Activated T-cell treated with anti-CD3 and anti-CD28 coated beads, Interleukin-2, amount 50 U/mL, for 1 hour (primary cell): Measurements from ENCODE around the gene MSANTD1.
A peak's percentile ranks its signal among the peaks of the same experiment; 100 is the strongest.
"Not testable (repeated sequence)": the region's sequence is repeated elsewhere in the genome, so short reads cannot be mapped to it uniquely, and the experiment has no call there.

Experiments used
- DNase-seq: peaks from one replicate; pipeline ENCODE4 v3.0.0-alpha.2; 2020

The MSANTD1 gene

DNA sequence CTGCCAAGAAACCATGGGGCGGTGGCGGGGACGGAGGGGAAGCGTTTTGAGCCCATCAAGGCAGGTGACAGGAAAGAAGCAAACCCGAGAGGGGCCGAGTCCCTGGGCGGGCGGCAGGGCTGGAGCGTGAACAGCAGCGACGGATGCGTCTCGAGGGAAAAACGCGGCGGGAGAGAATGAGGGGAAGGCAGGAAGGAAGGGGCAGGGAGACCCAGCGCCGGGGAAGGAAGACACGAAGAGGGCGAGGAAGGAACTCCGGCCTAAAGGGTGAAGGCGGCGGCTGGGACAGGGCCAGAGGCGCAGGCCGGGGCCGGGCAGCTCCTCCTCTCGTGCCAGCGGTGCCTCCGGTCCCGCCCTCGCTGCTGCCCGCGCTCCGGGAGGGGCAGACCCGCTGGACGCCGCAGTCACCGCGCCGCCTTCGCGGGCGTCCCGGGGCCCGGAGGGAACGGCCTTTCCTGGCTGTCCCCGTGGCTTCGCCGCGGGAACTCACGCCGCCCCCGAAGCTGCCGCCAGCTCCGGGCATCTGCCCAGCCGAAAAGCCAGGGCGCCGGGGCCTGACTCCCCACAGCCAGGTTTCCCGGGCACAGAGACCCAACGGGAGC, 43.1 kb downstream of the MSANTD1 start:
- DNase-seq: peak; percentile 37

GRCh38 chr4:3292571-3293400, 43.8 kb downstream of the MSANTD1 start, which contains the start of gene RGS12:
RGS12 (plus strand) TSS chr4:3293021; CDS start chr4:3316171, 23,150 bp downstream.
- DNase-seq: peak; percentile 88

DNA sequence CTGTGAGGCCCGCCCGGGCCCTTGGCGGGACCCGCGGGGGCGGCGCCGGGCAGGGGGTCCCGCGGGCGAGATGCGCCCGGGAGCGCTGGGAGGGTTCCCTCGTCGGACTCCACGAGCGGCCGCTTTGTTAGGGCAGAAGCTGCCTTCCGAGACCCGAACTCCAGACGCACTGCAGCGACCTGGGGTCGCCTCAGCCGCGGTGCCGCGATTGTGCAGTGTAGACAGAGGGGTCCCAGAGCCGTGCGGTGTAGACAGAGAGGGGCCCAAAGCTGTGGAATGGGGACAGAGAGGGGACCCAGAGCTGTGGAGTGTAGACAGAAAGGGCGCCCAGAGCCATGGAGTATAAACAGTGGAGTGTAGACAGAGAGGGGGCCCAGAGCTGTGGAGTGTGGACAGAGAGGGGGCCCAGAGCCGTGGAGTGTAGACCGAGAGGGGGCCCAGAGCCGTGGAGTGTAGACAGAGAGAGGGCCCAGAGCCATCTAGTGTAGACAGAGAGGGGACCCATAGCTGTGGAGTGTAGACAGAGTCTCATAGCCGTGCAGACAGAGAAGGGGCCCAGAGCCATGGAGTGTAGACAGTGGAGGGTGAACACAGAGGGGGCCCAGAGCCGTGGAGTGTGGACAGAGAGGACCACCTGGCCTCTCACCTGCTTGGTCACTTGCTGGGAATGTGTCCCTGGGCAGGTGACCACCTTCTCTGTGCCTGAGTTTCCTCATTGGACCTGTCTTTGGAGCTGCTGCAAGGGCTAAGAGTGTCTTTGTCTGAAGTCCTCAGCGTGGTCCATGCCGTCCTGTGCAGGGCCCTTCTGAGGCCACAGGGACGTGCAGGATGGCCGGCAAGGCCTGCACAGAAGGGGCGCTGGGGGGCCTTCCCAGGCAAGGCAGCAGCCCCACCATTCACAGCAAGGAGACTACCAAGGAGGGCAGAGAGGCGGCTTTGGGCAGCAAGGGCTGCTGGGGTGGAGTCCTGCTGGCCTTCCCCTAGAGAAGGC, 44.7 kb downstream of the MSANTD1 start:
- peak; percentile 47 for DNase-seq

- DNase-seq: no peak
Observed at GRCh38 chr4:3294401-3295241, 45.7 kb downstream of the MSANTD1 start.

DNA sequence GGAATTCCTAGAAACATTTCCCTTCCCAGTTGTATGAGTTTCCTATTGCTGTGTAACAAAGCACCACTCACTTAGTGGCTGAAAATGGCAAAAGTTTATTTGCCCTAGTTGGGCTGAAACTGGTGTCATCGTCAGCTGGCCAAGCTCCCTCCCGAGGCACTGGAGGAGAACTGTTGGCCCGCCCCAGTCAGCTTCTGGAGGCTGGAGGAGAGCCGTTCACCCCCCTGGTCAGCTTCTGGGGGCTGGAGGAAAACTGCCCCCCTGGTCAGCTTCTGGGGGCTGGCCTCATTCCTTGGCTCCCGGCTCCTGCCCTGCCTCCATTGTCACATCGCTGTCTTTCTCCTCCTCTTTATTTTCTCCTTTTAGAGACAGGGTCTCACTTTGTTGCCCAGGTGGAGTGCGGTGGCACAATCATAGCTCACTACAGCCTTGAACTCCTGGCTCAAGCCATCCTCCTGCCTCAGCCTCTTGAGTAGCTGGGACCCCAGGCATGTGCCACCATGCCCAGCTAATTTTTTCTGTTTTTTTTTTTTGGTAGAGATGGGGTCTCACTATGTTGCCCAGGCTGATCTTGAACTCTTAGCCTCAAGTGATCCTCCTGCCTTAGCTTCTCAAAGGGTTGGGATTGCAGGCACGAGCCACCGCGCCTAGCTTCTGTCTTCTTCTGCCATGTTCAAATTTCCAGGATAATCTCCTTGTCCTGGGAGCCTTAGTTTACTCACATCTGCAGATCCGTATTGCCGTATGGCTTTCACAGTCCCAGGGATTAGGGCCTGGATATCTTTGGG, 47.1 kb downstream of the MSANTD1 start:
- DNase-seq: no peak

DNA sequence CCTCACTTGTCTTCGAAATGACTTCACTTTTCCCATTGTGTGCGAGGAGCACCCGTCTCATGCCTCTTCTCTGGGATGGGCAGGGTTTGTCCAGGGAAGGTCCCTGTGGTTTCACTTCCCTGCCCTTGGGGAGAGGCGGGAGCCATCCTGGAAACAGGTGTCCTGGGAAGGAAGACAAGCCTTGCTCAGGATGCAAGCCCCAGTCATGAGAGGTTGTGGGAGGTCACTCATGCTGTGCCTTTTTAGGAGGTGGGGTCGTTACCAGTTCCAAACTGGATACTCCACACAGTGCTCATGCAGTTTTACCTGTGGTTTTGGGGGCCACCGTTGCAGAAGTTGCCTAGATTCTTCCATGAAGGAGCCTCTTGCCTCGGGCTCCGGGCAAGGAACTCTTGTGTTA, 47.7 kb downstream of the MSANTD1 start:
- no peak for DNase-seq

DNA sequence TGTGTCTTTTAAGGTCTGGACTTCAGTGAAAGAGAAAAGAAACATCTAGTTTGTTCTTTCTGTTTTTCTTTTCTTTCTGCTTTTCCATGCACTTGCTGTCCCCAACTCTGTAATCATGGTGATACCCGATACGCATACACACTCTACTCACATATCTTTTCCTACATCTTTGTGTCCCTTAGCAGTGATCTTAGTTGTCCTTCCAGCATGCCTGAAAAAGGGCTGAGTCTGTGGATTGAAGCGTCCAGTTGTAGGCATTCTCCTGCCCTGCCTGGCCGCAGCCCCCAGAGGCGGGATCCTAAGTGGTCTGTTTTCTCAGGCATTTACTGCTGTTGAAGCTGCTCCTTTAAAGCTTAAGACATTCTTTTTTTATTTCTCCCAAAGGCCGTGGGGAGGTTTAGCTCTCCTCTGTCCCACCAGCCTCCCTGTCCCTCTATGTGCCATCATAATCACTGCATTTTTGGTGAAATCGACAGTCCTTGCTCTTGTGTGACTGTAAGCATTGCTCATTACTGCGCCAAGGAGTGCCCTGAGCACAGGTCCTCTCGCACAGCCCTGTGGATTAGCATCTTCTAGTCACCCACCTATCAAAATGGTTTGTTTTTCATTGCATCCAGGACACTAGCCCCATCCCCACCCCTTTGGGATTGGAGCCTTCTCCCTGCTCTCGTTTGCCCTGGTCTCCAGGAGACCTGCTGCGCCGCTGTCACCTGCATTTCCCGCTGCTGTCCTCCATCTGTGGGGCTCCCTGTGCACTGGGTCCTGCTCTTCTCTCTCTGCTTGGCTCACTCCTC, 48.3 kb downstream of the MSANTD1 start:
- DNase-seq: no peak

- no peak for DNase-seq
Observed at GRCh38 chr4:3299122-3299975, 50.4 kb downstream of the MSANTD1 start.

DNA sequence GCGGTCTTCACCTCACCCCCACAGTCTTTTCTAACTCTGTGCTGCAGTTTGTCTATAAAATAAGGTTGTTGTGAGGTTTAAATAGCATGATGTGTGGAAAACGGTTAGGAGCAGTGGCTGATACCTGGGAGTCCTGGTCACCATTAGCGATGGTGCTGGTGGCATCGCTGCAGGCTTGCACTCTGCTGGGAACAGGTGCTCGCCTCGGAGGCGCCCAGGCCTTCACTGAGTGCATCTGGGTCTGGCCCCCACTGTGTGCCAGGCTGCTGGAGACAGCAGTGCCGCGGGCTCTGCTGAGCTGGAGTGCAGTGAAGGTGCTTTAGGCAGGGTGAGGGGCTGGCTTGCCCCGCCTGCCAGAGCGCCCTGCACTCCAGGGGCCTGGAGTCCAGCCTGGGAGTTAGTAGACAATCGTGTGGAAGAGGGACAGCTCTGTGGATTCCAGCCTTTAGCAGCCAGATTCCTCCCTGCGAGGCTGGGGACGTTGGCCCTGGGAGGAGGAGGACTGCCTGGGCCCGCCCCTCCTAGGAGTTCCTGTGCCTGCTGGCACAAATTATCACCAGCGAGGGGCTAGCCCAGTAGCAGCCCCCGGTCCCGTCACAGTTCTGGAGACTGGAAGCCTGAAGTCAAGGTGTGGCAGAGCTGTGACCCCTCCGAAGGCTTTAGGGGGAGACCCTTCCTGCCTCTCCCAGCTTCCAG, 51.2 kb downstream of the MSANTD1 start:
- no peak for DNase-seq

DNA sequence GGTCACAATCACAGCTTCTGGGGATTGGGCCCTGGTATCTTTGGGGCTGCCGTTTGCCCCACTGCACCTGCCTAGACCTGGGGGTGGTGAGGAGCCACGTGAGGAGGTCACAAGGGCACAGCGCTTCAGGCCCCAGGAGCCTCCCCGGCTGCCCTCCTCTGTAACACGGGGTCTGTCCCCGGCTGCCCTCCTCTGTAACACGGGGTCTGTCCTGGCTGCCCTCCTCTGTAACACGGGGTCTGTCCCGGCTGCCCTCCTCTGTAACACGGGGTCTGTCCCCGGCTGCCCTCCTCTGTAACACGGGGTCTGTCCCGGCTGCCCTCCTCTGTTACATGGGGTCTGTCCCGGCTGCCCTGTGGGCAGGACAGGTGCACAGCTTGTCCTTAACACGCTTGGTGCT, 51.9 kb downstream of the MSANTD1 start:
- not testable (repeated sequence) for DNase-seq

DNA sequence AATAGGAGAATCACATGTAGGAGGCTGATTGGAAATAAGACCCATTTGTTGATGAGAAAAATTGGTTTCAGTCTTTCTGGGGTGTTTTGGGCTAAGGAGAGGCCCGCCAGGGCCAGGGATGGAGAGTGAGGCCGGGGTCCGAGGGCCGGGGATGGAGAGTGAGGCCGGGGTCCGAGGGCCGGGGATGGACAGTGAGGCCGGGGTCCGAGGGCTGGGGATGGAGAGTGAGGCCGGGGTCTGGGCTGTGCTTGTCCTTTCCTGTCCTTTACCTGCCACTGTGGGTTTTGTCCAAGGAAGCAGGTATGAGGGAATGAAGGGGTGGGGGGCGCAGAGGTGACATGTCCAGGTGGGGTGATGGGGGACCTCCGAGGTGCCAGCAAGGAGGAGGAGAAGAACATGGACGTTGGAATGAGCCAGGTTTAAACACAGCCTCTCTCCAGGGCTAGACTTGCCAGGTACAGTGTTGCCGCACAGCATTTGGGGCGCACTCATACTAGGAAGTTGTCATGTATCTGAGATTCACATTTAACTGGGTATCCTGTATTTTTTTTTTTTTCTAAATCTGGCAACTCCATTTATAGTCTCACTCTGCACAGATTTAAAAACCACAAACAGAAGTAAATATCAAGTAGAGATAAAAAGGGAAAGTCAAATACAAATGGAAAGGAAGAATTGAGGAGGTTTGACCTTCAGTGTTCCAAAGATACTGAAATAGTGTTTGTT, 52.7 kb downstream of the MSANTD1 start:
- DNase-seq: peak; percentile 37

DNA sequence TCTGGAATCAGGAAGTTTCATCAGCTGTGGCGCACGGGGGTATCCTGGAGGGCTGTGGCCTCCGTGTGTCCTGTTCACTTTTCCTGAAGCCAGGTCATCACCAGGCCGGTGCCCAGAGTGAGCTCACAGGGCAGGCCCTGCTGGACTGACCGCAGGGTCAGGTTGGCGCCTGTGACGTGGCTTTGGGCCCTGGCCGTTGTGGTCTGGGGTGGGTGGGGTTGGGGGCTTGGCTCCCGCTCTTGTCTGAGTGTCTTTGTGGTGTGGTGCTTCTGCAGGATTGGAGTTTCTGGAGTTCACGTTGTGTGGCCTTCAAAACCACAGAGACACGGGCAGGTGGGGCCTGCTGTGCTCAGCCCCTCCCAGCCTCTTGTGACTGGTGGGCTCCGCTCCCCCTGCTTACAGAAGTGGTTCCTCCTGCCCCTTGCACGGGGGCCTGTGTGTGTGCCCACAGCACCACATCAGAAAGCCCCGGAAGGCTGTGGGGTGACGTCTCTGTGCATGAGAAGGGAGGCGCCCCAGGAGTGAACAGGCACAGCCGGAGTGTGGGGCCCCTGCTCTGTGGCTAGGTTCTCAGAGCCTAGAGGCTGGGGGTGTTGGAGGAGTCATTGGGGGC, 53.3 kb downstream of the MSANTD1 start:
- peak; percentile 82 for DNase-seq

DNA sequence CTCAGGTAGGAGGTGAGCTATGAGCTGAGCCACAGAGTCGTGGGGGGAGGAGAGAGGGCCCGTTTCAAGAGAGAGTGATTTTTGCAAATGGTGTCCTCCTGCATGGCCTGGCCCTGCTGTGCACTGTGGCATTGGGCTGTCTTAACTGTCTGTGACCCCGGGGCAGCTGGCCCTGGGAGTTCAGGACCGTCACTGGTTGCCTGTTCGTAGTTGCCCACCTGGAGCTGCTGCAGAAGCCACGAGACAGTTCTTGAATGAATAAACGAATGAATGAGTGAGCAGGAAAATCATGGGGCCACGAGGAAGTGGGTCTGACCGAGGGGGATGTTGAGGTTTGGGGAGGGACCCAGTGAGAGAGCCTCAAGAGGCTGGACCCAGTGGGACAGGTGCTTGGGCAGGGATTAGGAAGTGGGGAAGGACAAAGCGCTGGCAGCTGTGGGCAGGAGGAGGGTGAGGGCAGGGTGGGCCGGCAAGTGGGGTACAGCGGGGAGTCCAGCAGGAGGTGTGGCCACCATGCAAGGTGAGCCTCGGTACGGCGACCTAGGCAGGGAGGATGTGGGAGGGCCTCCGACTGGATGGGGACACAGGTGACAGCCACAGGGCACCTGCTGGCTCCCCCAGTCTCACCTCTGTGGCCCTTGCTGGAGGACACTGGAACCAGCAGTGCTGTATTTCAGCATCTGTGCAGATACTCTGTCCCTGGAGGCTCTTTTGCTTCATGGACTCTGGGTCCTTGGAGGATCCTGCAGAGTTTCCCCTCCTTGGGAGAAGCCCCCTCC, 54.0 kb downstream of the MSANTD1 start:
- DNase-seq: peak; percentile 36

- no peak for DNase-seq
Observed at GRCh38 chr4:3303565-3303824, 54.5 kb downstream of the MSANTD1 start.

- no peak for DNase-seq
Observed at GRCh38 chr4:3303923-3304710, 55.2 kb downstream of the MSANTD1 start.
